Right lobe of liver (tissue), 6 donors: ENCODE measurements around the gene RHBDL1. TPM values are rescaled to one million over a fixed set of nuclear protein-coding genes. Genes with fewer than 3 reads are reported as not detected.

Source experiments
- ATAC-seq, 4 donors: fragments of 200-7000 bp; cut with Tn5 transposase; one replicate each; pipeline ENCODE4 v1.9.1; 2020; ENCODE audit warnings: mild to moderate bottlenecking in 4 of 4, moderate library complexity in 4 of 4
- DNase-seq, 3 donors: peaks; one replicate each; pipeline ENCODE4 v3.0.0-alpha.2; 2020
- H3K27ac ChIP-seq, 3 donors: fragments of 200-600 bp; one replicate each; pipeline ENCODE4 v1.8.0; 2022
- H3K27me3 ChIP-seq, 2 donors: fragments of 200-600 bp; one replicate each; pipeline ENCODE4 v1.8.0; 2022
- H3K36me3 ChIP-seq, 4 donors: fragments of 200-600 bp; sonication (generic) in 1 of 4; one replicate each; pipeline versions ENCODE4 v1.5.1 to v1.8.0; 2017 to 2022; ENCODE audit warnings: control low read depth in 1 of 4
- H3K4me1 ChIP-seq, 4 donors: fragments of 200-600 bp; sonication (generic) in 1 of 4; one replicate each; pipeline versions ENCODE4 v1.5.1 to v1.8.0; 2017 to 2022; ENCODE audit warnings: control low read depth in 1 of 4
- H3K4me3 ChIP-seq, 3 donors: fragments of 200-600 bp; one replicate each; pipeline ENCODE4 v1.8.0; 2022
- H3K9me3 ChIP-seq, 4 donors: fragments of 200-600 bp; sonication (generic) in 1 of 4; one replicate each; pipeline versions ENCODE4 v1.5.1 to v1.8.0; 2017 to 2022; ENCODE audit warnings: control low read depth in 1 of 4
- CTCF ChIP-seq, 4 donors: fragments of 200-600 bp in 3 of 4; fragments of 450-650 bp in 1 of 4; IDR thresholded peaks; one replicate each; pipeline versions ENCODE4 v1.5.1 to v1.8.0; 2016 to 2022; ENCODE audit warnings: antibody characterized with exemption in 4 of 4, mild to moderate bottlenecking in 2 of 4
- POLR2A ChIP-seq: fragments of 450-650 bp; IDR thresholded peaks from one replicate; pipeline ENCODE4 v1.6.1; 2017; ENCODE audit warnings: antibody characterized with exemption, mild to moderate bottlenecking
- WGBS: methylation state at CpG from one replicate; pipeline ENCODE4 v1.1.6; 2018; ENCODE audit warnings: low coverage, low lambda C conversion rate; ENCODE audit not compliant: insufficient coverage; ENCODE audit errors: missing lambda C conversion rate; 5-methylcytosine and 5-hydroxymethylcytosine counted together
- intact Hi-C, 2 donors: fragments of 100-400 bp; cut with DNase I; formaldehyde crosslinking; loops; one replicate each; pipeline versions ENCODE4 v1.11.2 to v1.14.1; 2022
- total RNA-seq, 6 experiments: library from RNA; depleted of rRNA in 2 of 6; stranded (reverse); fragments of >200 nt in 2 of 6; fragmentation: NEBNext Ultra II Directional in 3 of 6; extraction: Animal tissue kit (Norgen Biotek cat#: 25700) in 3 of 6; gene quantifications; one replicate each; pipeline versions ENCODE4 v1.1.0 to v1.2.4, GENCODE V29; 2016 to 2023
- donor health status: DM: no; HTN: yes; CAD: no.
- donor health status: DM: no; HTN: no; CAD: no.
- donor health status: DM: no; HTN: no; CAD: no.
- donor health status: DM: no; HTN: yes; CAD: no.
- donor health status: DM: no; HTN: yes; CAD: no.

The RHBDL1 gene
- total RNA-seq, 6 experiments from 2014 or later, result 0.37 to 1.1 (median 0.60) TPM

GRCh38 chr16:638836-639235 is 36.6 kb upstream of the RHBDL1 start:
- Histone ChIP-seq H3K4me3 (no peak overlapping the region), H3K27ac (no peak overlapping the region), H3K9me3 (no peaks in the 10 kb centered on the region), H3K36me3 (no peaks in the 10 kb centered on the region), H3K27me3 (no peaks in the 10 kb centered on the region), H3K4me1 (peaks cover 0 to 26% (median 0%) of the 10 kb centered on the region in 4 donors)
- DNase-seq, result no peak
- TF ChIP-seq POLR2A (no peak), CTCF (IDR thresholded peaks at IDR 0.05) (no peak)
- no peak for ATAC-seq
- no CpG with 5 or more reads among the region's 9 CpGs for WGBS
- intact Hi-C loops, result loop anchor here in 1 of 2 donors (10.0 kb wide), 1 partner anchor 54 kb away; no protein-coding TSS in a partner anchor

DNA sequence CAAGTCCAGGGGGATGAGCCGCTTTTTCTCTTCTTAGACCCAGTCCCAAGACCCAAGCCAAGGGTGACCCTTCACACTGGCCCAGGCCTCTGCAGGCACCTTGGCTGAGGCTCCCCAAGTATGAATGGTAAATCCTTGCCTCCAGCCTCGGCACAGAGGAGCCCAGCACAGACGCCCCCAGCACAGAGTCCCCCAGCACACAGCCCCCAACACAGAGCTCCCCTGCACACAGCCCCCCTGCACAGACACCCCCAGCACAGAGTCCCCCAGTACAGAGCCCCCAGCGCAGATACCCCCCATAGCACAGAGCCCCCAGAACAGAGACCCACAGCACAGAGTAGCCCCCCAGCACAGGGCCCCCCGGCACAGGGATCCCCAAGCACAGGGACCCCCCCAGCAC is 34.9 kb upstream of the RHBDL1 start:
- ATAC-seq (no peak), DNase-seq (no peak)
- intact Hi-C loops, result no loop called here
- WGBS, result no CpG with 5 or more reads among the region's 5 CpGs
- TF ChIP-seq POLR2A (no peak), CTCF (IDR thresholded peaks at IDR 0.05) (no peak)
- no peaks in the 10 kb centered on the region for H3K27me3 ChIP-seq
- no peaks in the 10 kb centered on the region for H3K9me3 ChIP-seq
- no peaks in the 10 kb centered on the region for H3K36me3 ChIP-seq
- H3K27ac ChIP-seq, result no peak overlapping the region
- peaks cover 0 to 34% (median 2%) of the 10 kb centered on the region in 4 donors for H3K4me1 ChIP-seq
- H3K4me3 ChIP-seq, result no peak overlapping the region

DNA sequence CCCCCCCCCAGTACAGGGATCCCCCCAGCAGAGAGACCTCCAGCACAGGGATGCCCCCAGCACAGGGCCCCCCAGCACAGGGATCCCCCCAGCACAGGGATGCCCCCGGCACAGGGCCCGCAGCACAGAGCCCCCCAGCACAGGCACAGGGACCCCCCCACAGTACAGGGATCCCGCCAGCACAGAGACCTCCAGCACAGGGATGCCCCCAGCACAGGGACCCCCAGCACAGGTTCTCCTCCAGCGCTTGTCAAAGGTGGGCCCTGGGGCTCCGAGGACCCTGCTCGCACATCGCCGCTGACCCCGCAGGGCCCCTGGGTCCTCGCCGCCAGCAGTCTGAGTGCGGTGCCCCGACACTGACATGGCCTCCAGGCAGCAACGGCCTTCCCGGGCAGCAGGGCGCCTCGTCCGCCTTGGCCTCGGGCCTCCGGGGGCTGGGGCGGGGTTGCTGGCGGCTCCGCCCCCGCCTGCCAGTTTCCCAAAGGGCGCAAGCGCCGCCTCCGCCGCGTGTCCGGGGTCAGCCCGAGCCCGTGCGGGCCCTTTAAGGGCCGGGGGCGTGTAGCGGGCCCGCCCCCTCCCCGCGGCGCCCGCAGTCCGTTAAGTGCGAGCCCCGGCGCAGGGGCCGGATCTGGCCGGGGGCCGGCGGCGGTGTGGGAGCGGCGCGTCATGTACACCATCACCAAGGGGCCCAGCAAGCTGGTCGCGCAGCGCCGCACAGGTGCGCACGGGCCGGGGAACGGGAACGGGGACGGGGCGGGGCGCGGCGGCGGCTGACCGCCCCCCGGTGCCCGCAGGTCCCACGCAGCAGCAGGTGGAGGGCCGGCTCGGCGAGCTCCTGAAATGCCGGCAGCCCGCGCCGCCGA is 33.9 kb upstream of the RHBDL1 start, which contains the start of gene MCRIP2:
MCRIP2 (plus strand) TSS at position 503 of the 863 bp plus-strand sequence; CDS start at position 667, 164 bp downstream.
- ATAC-seq (peak; percentile 59 to 73 (median 65)), DNase-seq (peak; percentile 94 to 95 (median 95))
- H3K9me3 ChIP-seq, result no peaks in the 10 kb centered on the region
- intact Hi-C loops, result no loop called here
- 0% methylated on average over 9 of the region's 81 CpGs for WGBS
- peak within 1 kb of the TSS; percentile 80 to 92 (median 83) for H3K27ac ChIP-seq
- H3K27me3 ChIP-seq, result no peaks in the 10 kb centered on the region
- no peaks in the 10 kb centered on the region for H3K36me3 ChIP-seq
- H3K4me1 ChIP-seq, result peaks cover 0 to 43% (median 7%) of the 10 kb centered on the region in 4 donors
- H3K4me3 ChIP-seq, result peak within 1 kb of the TSS; percentile 74 to 93 (median 91)
- TF ChIP-seq CTCF (IDR thresholded peaks at IDR 0.05), result no peak
- peak; percentile 92 for TF ChIP-seq POLR2A

- Histone ChIP-seq H3K4me1 (peaks cover 0 to 49% (median 11%) of the 10 kb centered on the region in 4 donors), H3K36me3 (no peaks in the 10 kb centered on the region), H3K27me3 (no peaks in the 10 kb centered on the region), H3K9me3 (no peaks in the 10 kb centered on the region), H3K4me3 (peak overlapping the region; percentile 74 to 93 (median 91)), H3K27ac (peak overlapping the region; percentile 80 to 92 (median 83))
- 3% methylated on average over 12 of the region's 72 CpGs for WGBS
- peak; percentile 6 for TF ChIP-seq POLR2A
- TF ChIP-seq CTCF (IDR thresholded peaks at IDR 0.05), result no peak
- peak; percentile 29 to 57 (median 50) for ATAC-seq
- intact Hi-C loops, result no loop called here
- DNase-seq, result peak; percentile 83 to 89 (median 87)
Observed at GRCh38 chr16:642189-643049, 33.1 kb upstream of the RHBDL1 start.
